CD4-positive, alpha-beta T cell (primary cell): ENCODE results near the gene ATG10. TPM values are rescaled to one million over a fixed set of nuclear protein-coding genes. Genes with fewer than 3 reads are reported as not detected.

Experiments used
- ATAC-seq: fragments of 200-7000 bp; cut with Tn5 transposase; one replicate; pipeline ENCODE4 v1.10.0; 2022; ENCODE audit warnings: mild to moderate bottlenecking; ENCODE audit not compliant: poor library complexity
- CTCF ChIA-PET: fragments of 350-600 bp; sonication (Branson Sonifier 250); formaldehyde crosslinking; loops from one replicate; lab custom pipeline; 2021; ENCODE audit warnings: antibody characterized with exemption, inconsistent platforms; lab: Charles Lee
- POLR2A ChIA-PET: fragments of 350-600 bp; sonication (Branson Sonifier 250); formaldehyde crosslinking; loops from one replicate; lab custom pipeline; 2021; ENCODE audit warnings: antibody characterized with exemption, inconsistent platforms; lab: Charles Lee
- DNase-seq, 14 experiments: peaks; one replicate each; pipeline ENCODE4 v3.0.0-alpha.2; 2013 to 2020; ENCODE audit warnings: mixed read lengths in 2 of 14
- H3K27ac ChIP-seq, 2 donors: one replicate each; pipeline versions ENCODE4 v1.5.1 to v1.7.0; 2013; ENCODE audit warnings: low read length in 2 of 2, low read depth in 1 of 2, mild to moderate bottlenecking in 1 of 2
- H3K27me3 ChIP-seq, 2 experiments: 1 replicate in 1 of 2; 2 replicates in 1 of 2; pipeline versions ENCODE4 v1.6.1 to v1.7.0; 2013; ENCODE audit warnings: low read length in 2 of 2, control low read depth in 1 of 2, mild to moderate bottlenecking in 1 of 2, moderate library complexity in 1 of 2; ENCODE audit not compliant: insufficient read depth in 2 of 2, control insufficient read depth in 1 of 2
- H3K36me3 ChIP-seq: one replicate; pipeline ENCODE4 v1.6.1; 2013; ENCODE audit warnings: low read length, control low read depth; ENCODE audit not compliant: insufficient read depth
- H3K4me1 ChIP-seq: one replicate; pipeline ENCODE4 v1.6.1; 2013; ENCODE audit warnings: low read length, control low read depth; ENCODE audit not compliant: insufficient read depth
- H3K4me3 ChIP-seq: one replicate; pipeline ENCODE4 v1.5.1; 2013; ENCODE audit warnings: mild to moderate bottlenecking, low read length, moderate library complexity
- H3K9me3 ChIP-seq, 2 experiments: 1 replicate in 1 of 2; 2 replicates in 1 of 2; pipeline versions ENCODE4 v1.6.1 to v1.7.0; 2013; ENCODE audit warnings: low read length in 2 of 2, mild to moderate bottlenecking in 2 of 2, control low read depth in 1 of 2, moderate library complexity in 1 of 2; ENCODE audit not compliant: control insufficient read depth in 1 of 2, insufficient read depth in 1 of 2
- H3K27ac Mint-ChIP-seq: one replicate; pipeline ENCODE4 v1.8.0; 2020; ENCODE audit warnings: mixed read lengths
- H3K27me3 Mint-ChIP-seq: one replicate; pipeline ENCODE4 v1.8.0; 2021; ENCODE audit warnings: mixed read lengths
- H3K36me3 Mint-ChIP-seq: one replicate; pipeline ENCODE4 v1.8.0; 2021; ENCODE audit warnings: low read depth, mixed read lengths
- H3K4me1 Mint-ChIP-seq: one replicate; pipeline ENCODE4 v1.8.0; 2021; ENCODE audit warnings: low read depth, mixed read lengths
- H3K4me3 Mint-ChIP-seq: one replicate; pipeline ENCODE4 v1.8.0; 2020; ENCODE audit warnings: mild to moderate bottlenecking, mixed read lengths
- H3K9me3 Mint-ChIP-seq: one replicate; pipeline ENCODE4 v1.8.0; 2020; ENCODE audit warnings: mixed read lengths
- intact Hi-C, 2 experiments: fragments of 100-400 bp; cut with DNase I in 1 of 2; cut with micrococcal nuclease in 1 of 2; formaldehyde crosslinking; loops; one replicate each; pipeline versions ENCODE4 v1.15.1 to v1.9.0; 2023 to 2025; cut with DNase I, micrococcal nuclease
- total RNA-seq, 174 experiments: library from RNA in 2 of 174; stranded (reverse) in 2 of 174; gene quantifications; one replicate each; pipeline ENCODE4 v1.2.3 and lab custom pipeline; 2021 to 2026
- TF ChIP-seq, protein P1 (sequence below): fragments of 200-600 bp; IDR thresholded peaks from one replicate; pipeline ENCODE4 v1.8.0; 2022; ENCODE audit warnings: antibody characterized with exemption, mild to moderate bottlenecking

Gene ATG10
- total RNA-seq, 2 experiments from 2014 or later: 4.7 to 5.3 TPM

DNA sequence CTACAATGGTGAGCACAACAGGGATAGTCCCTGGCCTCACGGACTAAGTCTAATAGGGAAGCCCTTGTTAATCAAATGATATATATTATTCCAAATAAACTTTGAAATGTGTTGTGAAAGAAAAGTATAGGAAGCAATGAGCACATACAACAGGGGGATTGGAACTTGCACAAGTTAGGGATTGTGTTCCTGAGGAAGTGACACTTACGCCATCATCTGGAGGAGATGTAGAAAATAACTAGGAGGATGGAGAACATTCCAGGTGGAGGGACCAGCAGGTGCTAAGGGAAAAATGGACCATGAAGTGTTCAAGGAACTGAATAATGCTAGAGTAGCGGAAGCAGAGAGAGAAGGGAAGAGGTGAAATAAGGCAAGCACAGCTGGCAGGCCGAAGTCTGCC is 325.1 kb downstream of the ATG10 start:
- CTCF ChIA-PET: no interaction called here
- POLR2A ChIA-PET: no interaction called here
- intact Hi-C loops: no loop called here

DNA sequence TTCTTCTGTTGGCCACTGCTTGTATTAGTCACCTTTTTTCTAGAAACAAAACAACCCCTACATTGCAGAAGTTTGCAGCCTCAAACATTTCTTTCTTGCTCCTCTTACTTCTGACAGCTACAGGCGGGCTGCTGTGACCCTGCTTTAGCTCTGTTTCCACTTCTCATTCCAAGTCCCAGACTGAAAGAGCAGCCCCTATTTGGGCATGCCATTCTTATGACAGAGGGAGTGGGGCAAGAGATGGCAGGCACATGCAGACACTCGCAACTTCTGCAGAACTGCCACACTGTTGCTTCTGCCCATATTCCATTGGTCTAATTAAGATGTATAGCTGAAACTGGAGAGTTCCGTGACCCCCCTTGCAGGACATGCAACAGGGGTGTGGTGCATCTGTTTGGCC is 325.9 kb downstream of the ATG10 start:
- TF ChIP-seq, protein P1, sequence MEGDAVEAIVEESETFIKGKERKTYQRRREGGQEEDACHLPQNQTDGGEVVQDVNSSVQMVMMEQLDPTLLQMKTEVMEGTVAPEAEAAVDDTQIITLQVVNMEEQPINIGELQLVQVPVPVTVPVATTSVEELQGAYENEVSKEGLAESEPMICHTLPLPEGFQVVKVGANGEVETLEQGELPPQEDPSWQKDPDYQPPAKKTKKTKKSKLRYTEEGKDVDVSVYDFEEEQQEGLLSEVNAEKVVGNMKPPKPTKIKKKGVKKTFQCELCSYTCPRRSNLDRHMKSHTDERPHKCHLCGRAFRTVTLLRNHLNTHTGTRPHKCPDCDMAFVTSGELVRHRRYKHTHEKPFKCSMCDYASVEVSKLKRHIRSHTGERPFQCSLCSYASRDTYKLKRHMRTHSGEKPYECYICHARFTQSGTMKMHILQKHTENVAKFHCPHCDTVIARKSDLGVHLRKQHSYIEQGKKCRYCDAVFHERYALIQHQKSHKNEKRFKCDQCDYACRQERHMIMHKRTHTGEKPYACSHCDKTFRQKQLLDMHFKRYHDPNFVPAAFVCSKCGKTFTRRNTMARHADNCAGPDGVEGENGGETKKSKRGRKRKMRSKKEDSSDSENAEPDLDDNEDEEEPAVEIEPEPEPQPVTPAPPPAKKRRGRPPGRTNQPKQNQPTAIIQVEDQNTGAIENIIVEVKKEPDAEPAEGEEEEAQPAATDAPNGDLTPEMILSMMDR: no peak
- no peaks in the 10 kb centered on the region for H3K27me3 ChIP-seq

More for the DNA sequence above, 325.1 kb downstream of the ATG10 start:
- ATAC-seq (no peak), DNase-seq (no peak)
- no peak overlapping the region for H3K4me3 Mint-ChIP-seq
- Histone ChIP-seq H3K36me3 (no peaks in the 10 kb centered on the region), H3K4me1 (no peaks in the 10 kb centered on the region), H3K27ac (no peak overlapping the region), H3K27me3 (no peaks in the 10 kb centered on the region), H3K9me3 (no peaks in the 10 kb centered on the region), H3K4me3 (no peak overlapping the region)
- H3K27ac Mint-ChIP-seq: no peak overlapping the region
- TF ChIP-seq, protein P1: no peak
- H3K27me3 Mint-ChIP-seq: no peaks in the 10 kb centered on the region
- no peaks in the 10 kb centered on the region for H3K4me1 Mint-ChIP-seq
- no peaks in the 10 kb centered on the region for H3K36me3 Mint-ChIP-seq
- H3K9me3 Mint-ChIP-seq: no peaks in the 10 kb centered on the region

DNA sequence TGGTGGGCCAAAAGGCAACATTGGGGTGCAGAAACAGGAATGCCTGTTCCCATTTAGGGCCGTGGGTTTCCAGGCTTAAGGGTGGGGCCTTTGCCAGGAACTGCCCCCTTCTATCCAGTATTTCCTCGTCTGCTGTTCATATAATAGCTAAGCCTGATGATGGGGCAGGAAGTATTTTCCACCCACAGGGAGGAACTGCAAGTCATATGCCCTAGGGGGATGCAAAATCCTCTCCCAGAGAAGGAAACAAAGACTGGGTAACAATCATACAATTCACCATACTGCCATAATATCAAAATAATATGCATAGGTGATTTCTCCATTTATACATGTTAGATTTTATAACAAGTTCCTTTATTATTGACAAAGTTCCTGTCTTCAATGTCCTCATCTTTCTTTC is 326.8 kb downstream of the ATG10 start:
- Histone ChIP-seq H3K27ac (no peak overlapping the region), H3K36me3 (no peaks in the 10 kb centered on the region), H3K9me3 (no peaks in the 10 kb centered on the region), H3K4me3 (no peak overlapping the region), H3K4me1 (no peaks in the 10 kb centered on the region), H3K27me3 (no peaks in the 10 kb centered on the region)
- no peak overlapping the region for H3K27ac Mint-ChIP-seq
- H3K9me3 Mint-ChIP-seq: no peaks in the 10 kb centered on the region
- H3K4me3 Mint-ChIP-seq: no peak overlapping the region
- ChIA-PET CTCF (interaction anchor here (0.7 kb wide), 1 partner anchor 1096 kb away, joined by 5 read pairs; no protein-coding TSS in a partner anchor), POLR2A (no interaction called here)
- H3K36me3 Mint-ChIP-seq: no peaks in the 10 kb centered on the region
- ATAC-seq: no peak
- no peak for DNase-seq
- no peaks in the 10 kb centered on the region for H3K27me3 Mint-ChIP-seq
- no peaks in the 10 kb centered on the region for H3K4me1 Mint-ChIP-seq
- TF ChIP-seq, protein P1: no peak
- intact Hi-C loops: no loop called here

More for the DNA sequence above, 325.9 kb downstream of the ATG10 start:
- ChIA-PET CTCF (no interaction called here), POLR2A (no interaction called here)
- Histone ChIP-seq H3K27ac (no peak overlapping the region), H3K4me3 (no peak overlapping the region), H3K4me1 (no peaks in the 10 kb centered on the region), H3K9me3 (no peaks in the 10 kb centered on the region), H3K36me3 (no peaks in the 10 kb centered on the region)
- Mint-ChIP-seq H3K9me3 (no peaks in the 10 kb centered on the region), H3K4me3 (no peak overlapping the region), H3K27me3 (no peaks in the 10 kb centered on the region), H3K36me3 (no peaks in the 10 kb centered on the region), H3K27ac (no peak overlapping the region), H3K4me1 (no peaks in the 10 kb centered on the region)
- intact Hi-C loops: no loop called here
- no peak for ATAC-seq
- DNase-seq: no peak
